ENCODE results near the gene SLC7A1.

The SLC7A1 gene

DNA sequence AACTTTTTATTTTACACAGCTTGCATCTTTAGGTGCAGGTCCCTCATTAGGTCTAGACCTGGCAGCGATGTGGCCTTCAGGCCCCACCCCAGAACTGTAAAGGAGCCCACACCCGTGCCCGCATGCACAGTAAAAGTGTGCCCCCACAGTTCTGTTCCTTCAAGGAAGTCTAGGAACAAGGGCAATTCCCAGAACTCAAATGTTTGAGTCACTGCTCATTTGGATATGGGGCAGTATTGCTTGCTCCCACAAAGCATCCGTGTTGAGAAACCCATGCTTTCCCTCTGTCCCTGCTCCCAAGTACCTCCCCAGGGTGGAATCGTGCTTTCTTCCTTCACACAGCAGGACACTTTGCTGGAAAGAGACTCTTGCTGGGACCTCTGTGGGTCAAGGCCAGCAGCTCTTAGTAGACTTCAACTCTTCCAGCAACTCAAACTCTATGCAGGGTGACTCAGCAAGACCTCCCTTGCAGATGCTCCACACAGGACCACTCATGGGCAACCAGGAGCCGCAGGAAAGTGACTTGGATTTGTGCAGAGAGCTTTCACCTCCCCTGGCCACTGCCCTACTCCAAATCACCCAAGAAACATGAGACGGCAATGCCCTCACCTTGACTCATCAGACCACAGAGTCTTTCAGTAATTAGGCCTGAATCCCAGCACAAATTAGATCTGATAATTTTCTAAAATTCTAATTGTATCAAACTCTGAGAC, 12.3 kb downstream of the SLC7A1 start:
- DNase-seq (ENCODE audit: low read depth): no peak

DNA sequence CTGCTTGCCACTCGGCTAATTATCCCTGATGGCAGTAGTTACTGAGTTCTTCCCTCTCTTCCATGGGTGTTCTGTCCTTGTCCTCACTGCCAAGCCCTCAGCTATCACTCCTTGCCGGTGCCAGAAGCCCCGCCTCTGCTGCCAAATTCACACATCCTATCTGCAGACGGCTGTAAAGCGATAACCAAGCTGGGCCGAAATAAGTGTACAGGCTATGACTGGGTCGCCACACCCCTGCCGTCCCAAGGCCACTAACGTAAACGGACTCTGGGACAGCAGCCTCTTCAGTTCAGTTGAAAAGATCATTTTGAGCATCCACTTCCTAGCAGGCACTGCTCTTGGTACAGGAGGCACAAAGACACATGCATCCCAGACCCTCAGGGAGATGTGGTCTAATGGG, 13.3 kb downstream of the SLC7A1 start:
- no peak for DNase-seq (ENCODE audit: low read depth)

DNA sequence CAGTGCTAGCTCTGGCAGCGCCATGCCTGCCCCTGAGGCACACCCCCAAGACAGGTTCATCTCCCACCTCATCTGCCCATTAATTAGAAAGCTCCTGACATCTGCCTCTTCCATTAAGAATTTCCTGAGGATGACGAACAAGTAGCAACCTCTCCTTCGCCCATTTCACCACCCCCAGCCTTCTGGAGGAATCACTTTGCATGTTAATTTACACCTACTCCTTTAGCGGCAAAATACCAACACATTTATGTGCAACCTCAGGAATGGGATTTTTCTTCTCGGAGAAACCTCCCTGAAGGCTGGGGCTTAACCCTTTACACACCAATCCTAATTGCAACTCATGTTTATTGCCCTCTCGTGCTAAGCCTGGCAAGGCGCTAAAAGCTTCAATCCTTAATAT, 13.8 kb downstream of the SLC7A1 start:
- DNase-seq (ENCODE audit: low read depth): no peak

DNA sequence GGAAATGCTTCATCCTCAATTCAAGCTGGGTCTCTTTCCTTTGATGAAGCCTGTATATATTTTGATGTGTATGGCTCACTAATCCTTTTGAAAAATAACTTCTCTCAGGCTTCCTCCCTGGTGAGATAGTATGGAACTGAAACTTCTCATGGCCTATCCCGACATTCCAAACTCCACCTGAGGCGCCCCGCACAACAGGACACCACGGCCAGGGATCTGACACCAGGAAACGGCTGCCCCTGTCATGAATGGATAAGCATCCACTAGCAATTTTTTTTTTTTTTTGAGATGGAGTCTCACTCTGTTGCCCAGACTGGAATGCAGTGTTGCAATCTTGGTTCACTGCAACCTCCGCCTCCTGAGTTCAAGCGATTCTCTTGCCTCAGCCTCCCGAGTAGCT, 16.4 kb downstream of the SLC7A1 start:
- no peak for DNase-seq (ENCODE audit: low read depth)

DNA sequence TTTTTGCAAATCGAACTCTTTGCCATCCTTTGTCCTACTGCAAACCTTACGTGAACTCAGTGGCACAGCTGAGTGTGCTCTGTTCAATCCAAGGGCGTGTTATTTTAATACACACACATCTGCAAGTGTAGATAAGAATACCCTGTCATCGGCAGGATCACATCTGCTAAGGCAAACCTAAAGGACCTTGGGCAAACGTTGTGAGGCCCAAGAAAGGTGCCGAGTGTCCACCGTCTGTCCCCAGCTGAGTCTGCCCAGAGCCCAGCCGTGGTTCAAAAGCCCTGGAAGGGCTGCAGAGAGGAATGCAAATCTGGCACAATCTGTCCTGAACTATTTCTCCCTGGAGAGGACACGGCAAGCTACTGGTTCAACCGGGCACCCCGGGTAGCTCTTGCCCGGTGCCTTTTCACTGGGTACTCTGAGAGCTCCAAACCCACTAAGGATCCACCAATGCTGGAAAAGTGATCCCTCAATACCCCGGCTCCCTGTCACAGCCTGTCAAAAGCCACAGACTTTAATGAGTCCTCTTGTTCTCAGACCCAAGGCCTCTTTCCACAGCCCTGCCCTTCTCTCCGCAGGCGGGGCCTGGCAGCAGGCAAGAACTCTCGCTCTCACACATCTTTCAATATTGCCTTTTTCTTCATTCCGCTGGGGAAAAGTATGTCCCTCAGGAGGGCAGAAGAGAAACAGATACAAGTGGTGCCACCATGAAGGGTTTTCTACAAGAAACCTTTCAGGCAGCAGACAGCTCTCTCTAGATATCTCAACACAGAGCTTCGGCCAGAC, 17.0 kb downstream of the SLC7A1 start:
- DNase-seq (ENCODE audit: low read depth): no peak

DNA sequence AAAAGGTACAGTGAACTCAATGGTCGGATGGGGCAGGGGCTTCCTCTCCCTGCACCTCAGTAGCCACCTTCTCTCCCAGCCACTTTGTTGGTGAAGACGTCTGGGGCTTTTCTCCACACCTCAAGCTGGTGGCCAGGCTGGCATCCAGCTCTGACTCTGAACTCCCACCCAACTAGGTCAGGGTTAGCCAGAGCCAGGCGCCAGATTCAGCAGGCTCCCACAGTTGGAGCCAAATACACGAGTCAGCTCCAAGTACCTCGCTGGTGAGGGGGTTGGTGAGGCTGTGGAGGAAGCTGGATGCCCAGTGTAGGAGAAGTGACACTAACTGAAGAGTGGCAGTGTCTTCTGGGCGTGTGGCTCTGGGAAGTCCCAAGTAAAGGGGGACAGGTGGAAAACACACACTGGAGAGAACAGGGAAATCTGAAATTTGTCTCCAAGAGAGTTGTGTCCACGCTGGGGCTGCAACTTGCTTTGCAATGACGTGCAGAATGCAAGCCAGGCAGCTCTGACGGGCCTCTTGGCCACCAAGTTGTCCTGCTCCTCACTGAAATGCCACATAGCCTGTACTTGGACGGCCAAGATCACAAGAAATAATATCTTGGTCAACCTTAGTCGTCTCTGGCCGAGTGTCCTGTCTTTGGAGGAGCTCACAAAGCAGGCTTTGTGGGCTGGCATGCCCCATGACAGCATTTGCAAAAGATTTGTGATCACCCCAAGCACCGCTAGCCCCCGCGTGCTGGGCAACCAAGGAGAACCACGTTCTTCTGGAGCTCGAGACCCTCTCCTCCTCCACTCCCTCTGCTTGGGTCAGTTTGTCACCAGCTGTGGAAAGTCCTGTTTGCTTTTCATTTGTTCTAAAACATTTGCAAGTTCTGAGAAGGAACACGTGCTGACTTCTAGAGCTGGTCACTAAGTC, 18.1 kb downstream of the SLC7A1 start:
- no peak for DNase-seq (ENCODE audit: low read depth)

DNA sequence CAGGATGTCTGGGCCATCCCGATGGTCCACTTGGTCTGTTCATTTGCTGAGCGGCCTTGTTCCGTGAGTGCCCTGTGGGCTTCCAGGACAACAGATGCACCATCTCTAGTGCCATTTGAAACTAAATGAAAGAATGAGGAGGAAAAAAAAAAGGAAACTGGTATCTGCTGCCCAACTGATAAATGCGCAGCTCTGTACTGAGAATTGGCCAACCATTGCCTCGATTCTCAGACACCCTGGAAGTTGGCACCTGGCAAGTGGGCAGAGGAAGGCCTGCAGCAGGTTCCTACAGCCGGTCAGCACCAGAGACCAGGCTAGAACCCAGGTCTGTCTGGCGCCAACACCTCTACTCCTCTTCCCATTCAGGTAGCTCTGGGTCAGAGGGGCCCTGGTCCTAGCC, 18.9 kb downstream of the SLC7A1 start:
- no peak for DNase-seq (ENCODE audit: low read depth)

DNA sequence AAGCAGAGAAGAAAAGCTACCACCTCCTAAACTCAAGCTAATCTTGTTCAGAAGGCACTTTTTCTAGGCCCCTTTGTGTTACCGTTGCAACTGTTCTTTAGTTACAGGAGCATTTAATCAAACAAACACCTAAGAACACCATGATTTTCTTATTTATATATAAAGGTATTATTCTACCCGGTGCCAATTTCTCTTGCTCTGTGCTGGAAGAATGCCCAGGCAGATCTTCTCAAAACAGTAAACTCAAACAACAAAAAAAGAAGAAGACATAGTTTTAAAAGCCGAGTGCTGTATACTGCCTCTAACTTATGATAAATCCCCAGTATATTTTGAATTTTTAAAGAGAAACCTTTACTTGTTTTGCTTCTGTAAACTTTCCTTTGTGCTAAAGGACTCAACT, 20.4 kb downstream of the SLC7A1 start:
- no peak for DNase-seq (ENCODE audit: low read depth)

DNA sequence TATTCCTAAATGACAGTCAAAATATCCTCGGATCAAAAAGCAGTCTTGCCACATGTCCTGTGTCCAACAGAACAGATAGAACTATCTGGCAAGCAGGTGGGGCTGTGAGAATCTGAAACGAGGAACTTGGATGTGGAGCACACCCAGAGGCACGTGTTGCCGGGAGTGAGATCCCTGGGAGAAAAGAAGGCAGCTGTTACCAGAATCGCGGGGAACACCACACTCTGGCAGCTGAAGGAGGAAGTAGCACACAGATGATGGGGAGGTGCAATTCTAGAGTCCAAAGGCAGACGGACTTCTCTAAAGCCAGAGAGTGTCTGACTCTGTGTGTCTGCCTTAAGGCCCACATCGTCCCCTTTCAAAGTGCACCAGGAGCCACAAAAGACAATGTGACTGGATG, 22.3 kb downstream of the SLC7A1 start:
- DNase-seq (ENCODE audit: low read depth): no peak

DNA sequence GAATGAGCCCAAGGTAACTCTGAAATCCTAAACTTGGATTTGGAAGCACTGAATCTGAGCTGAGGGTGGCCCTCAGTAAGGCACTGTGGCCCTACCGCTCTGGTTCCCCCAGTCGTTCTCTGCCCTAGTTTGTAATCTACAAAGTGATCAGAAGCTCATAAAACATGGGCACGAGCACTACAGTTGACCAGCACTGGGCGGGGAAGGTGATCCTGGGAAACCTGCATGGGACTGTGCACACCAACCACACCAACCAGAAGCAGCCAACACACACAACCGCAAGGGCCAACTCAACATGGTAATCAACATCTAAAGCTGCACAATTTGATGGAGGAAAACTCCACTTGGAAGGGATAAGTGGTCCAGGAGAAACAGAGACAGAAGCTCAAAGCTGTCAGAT, 22.9 kb downstream of the SLC7A1 start:
- no peak for DNase-seq (ENCODE audit: low read depth)

DNA sequence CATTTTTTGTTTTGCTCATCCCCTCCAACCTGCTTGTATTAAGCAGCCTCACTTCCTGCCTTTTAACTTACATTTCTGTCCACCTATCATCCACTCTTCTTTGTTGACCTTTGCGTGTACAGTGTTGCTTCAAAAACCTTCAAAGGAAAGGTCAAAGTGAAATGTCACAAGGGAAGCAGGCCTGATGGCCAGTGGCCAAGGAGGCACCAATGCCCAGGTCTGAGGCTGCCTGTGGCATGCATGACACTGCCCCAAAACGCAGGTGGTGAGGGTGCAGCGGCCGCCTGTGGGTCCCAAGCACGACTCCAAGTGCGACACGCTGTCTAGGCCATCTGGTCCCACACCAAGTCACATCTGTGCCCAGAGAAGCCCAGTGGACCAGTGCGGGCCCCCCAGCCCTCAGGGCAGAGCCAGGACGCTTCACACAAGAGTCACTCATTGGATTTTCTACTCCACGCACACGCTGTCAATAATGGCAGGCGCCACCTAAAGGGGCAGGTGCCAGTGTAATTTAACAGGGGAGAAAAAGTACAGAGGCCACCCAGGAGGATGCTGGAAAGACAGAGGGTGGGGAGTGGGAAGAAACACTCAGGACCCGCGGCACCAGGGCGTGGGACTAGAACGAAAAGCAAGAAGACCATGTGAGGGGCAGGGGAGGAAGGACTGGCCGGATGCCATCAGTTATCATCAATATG, 23.5 kb downstream of the SLC7A1 start:
- no peak for DNase-seq (ENCODE audit: low read depth)

DNA sequence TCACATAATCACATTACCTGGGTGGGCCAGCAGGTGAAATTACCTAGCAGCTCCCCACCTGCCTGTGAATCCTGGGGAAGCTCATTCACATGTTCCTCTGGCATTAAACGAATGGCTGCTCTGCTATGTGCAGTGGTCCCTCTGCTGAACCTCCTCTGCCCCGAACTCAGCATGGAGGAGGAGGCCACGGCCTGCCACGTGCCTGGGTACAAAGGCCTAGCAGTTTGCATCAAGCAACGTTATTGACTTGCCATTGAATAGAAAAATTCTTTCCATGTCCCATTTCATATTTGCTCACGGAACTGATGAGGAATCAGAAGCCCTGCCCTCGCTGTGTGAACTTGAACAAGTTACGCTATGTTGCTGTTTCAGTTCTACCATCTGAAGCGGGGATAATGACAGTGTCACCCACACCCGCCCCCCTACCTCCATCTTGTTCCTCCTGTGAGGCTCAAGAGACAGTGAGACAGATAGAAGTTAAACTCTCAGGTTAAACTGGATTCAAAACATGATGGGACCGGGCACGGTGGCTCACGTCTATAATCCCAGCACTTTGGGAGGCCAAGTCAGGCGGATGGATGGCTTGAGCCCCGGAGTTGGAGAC, 25.3 kb downstream of the SLC7A1 start:
- DNase-seq (ENCODE audit: low read depth): no peak

DNA sequence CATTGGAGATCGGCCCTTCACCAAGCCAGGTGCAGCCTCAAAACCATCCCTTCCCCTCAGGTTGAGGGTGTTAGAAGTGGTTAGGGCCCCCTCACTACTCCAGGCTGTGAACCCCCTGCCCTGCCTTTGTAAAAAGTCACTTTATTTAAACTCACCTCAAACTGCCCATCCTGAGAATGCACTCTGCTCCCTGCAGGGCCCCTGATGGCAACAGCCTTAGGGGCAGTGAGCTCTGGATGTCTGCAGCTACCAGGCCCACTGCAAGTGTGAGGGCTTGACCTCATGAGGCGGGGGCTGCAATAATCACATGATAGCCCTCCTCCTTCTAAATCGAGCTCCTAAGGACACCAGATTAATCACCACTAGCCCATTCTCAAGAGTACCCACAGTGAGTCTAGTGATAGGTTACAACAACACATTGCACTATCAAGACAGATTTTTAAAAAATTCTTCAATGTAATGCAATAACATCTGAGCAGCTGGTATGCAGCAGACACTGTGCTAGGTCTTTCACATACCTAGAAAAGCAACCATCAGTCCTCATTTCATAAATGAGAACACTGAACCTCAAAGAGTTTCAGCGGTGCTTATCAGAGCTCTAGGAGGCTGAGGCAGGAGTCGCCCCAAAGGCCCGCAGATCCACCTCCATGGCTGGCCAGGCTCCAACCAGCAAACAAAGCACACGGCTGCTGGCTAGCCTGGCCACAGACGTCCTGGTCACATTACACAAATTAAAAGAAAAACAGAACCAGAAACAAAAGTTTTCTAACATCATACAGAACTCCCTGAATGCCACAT, 26.0 kb downstream of the SLC7A1 start:
- DNase-seq (ENCODE audit: low read depth): no peak

DNA sequence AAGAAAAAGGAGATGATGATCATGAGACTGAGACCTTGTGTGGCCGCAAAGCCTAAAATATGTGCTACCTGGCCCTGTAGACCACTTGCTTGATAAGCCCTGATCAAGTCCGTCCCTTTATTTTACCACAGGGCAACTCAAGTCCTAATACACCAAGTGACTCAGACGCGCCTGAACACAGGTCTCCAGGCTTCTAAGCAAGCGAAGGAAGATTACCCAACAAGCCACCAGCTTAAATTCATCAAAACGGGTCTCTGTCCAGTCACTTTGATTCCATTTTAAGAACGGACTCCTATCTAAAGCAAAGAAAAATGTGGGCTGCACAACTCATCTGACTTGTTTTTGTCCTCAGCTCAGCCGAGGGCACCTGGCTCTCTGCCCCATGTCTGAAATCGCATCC, 26.8 kb downstream of the SLC7A1 start:
- DNase-seq (ENCODE audit: low read depth): no peak

DNA sequence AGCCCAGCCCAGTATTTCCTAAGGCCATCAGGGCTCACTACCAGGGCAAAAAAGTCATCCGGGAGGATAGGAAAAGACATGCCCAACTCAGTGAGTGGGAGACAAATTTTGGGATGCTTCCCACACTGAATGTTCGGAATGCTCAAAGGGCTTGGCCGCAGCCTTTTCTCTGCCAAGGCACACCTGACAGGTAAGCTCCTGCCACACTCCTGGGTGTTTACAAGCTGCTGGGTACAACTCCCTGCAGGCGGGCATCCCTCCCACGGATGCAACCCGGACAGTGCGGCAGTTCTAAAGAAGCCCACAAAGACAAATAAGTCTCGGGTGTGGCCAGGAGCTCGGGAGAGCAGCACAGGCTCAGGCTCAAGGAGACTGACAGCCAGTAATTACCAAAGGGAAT, 28.1 kb downstream of the SLC7A1 start:
- DNase-seq (ENCODE audit: low read depth): no peak

DNA sequence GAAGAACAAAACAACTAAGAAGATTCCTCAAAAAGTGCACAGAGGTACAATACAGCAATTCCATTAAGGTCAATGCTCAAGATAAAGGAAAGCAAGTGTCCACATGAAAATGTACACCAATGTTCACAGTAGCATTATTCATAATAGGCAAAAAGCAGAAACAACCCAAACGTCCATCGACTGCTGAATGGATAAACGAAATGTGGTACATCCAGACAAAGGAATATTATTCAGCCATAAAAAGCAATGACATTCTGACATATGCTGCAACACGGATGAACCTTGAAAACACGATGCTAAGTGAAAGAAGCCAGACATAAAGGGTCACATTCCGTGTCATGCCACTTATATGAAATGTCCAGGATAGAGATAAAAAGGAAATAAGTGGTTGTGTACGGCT, 29.3 kb downstream of the SLC7A1 start:
- DNase-seq (ENCODE audit: low read depth): no peak

DNA sequence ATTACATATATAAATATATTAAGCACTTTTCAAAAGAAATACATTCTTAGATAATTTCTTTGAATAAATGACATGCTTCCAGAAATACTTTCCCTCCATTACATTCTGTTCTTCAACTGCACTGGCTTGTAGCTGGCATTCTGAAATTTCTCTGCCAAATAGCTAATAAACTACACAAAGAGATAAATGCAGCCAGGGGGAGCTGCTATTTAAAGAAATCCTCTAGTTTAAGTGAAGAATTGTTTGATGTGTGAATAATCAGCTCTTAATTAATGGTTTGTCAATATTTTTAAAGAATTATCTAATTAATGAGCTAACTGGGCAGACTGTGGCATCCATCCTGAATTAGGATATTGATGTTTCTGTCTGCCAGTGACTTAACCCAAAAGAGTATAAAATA, 30.7 kb downstream of the SLC7A1 start:
- no peak for DNase-seq (ENCODE audit: low read depth)

DNA sequence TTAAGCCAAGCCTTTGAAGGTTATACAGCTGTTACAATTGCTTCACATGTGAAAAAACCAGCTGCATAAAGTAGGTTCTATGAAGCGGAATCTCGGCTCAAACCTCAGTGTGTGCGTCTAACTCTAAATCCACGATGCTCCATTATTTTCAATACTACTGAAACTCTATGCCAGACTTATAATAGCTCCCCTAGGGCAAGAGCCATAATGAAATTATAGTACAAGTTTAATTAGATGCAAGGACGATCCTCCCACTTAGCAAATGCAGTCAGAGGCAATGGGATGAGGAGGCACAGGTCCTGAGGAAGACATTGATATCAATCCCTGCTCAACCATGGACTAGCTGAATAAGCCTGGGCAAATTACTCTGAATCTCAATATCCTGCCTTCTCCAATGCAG, 31.1 kb downstream of the SLC7A1 start:
- DNase-seq (ENCODE audit: low read depth): no peak

DNA sequence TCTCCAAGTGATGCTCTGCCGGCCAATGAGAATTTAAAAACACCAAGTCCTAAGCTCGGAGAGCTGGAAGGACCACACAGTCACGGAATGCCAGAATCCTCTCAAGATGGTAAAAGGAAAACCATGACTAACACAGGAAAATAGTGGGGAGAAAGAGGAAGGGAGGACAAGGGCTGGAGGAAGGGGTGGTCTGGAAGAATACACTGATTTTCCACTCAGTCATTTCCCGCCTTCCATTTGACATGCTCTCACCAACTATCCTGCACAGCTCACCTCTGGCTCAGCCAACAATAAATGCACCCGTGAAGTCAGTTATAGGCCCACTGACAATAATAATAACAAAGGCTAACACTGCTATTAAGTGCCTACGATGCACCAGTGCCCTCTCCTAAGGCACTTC, 31.5 kb downstream of the SLC7A1 start:
- DNase-seq (ENCODE audit: low read depth): no peak

DNA sequence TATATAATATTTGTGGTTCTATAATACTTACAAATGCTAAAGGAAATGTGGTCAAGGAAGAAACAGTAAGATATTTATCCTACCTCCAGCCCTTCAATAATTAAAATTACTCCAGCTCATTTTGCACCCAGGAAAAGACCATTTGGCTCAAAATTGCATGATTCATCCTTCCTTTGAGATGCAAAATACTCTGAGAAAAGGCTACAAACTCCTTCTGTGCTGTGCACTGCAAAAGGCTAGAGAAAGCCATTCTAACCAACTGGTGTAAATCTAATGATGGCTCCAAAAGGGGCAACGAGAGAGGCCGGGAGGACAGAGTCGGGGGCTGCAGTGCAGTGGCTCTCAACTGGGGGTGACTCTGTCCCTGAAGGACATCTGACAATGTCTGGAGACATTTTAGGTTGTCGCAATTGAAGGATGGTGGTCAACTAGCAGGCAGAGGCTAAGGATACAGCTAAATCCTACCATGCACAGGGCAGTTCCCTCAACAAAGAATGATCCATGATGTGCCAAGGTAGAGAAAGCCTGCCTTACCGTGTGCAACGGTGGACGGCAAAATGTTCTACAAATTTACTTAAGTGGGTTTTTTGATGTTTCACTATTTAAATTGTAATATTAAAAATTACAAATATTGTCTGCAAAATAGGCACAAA, 32.6 kb downstream of the SLC7A1 start:
- no peak for DNase-seq (ENCODE audit: low read depth)

Data from GM04504 (cell line).